Neural cell (in vitro differentiated cells): ENCODE data around the gene REV1.

ENCODE experiments used
- CTCF ChIP-seq: fragments of 450-650 bp; IDR thresholded peaks from 2 replicates; pipeline ENCODE4 v1.5.1; 2014; ENCODE audit warnings: antibody characterized with exemption, mild to moderate bottlenecking, moderate library complexity; ENCODE audit not compliant: poor library complexity, severe bottlenecking
- POLR2AphosphoS5 ChIP-seq: IDR thresholded peaks from 2 replicates; pipeline ENCODE4 v1.6.1; 2012

- TF ChIP-seq CTCF (no peak), POLR2AphosphoS5 (no peak)
Observed at GRCh38 chr2:99395589-99396130, 94.2 kb downstream of the REV1 start.
